ENCODE measurements around the gene PCDHGA1.

The PCDHGA1 gene

DNA sequence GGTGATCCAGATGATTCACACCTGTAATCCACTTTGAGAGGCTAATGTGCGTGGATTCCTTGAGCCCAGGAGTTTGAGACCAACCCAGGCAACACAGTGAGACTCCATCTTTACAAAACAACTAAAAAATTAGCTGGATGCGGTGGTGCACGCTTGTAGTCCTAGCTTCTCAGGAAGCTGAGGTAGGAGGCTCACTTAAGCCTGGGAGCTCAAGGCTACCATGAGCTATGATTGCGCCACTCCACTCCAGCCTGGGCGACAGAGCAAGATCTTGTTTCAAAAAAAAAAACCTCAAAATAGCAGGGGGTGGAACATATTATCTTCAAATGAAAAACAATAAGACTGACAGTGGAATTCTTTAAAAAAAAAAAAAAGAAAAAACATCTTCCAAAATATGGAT is 217.6 kb downstream of the PCDHGA1 start:
- DNase-seq, result no peak

DNA sequence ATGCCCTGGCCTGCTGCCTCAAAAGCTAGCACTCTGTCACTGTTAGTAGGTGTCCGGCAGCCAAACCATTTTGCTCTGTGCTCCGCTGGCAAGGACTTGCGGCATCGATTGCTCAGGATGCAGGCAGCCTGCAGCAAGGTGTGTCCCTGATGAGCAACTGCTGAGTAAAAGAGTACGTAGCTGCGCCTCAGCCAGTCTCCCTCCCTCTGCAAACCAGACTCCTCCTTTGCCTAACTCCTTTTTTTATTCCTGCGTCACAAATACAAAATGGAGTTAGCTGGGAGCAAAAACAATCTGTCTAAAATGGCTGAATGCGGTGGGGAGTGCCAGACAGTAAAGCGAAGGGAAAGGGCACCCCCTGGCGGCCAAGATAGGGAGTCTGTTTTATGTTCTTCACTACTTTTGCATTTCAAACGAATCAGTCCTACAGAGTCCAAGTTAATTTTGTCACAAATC is 227.4 kb downstream of the PCDHGA1 start:
- DNase-seq, result peak; percentile 99

DNA sequence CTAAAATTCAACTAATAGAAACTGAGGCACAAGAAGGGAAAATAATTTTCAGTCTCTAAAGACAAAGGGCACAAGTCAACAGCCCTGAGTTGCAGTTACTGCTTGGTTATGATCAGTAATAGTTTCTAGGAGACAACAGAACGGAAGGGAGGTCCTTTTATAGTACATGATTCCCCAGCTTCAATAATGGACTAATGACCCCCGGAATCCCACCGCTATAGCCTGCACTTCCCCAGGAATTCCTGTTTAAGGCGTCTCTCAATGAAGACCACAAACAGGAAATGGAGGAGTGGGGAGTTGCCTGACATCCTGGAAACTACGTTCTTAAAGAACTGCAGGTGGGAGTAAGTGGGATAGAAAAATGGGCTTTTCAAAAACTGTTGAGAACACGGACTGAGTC is 227.8 kb downstream of the PCDHGA1 start:
- DNase-seq, result peak; percentile 6

DNA sequence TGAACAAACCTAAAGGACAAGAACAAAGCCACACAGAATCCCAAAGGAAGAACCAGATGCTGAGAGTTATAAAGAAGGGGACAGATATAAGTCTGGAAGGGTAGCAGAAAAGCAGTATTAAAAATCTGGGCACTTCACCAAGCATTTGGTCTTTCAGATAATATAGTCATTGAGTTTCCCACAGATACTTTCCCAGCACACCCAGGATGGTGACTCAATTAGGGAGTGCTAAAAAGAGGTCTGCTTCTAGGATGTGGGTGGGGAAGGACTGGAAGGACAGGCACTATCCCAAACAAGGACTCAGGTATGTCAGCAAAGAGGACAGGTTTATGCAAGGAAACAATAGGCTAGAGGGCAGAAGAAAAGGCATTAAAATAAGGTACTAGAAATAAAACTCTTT is 229.1 kb downstream of the PCDHGA1 start:
- peak; percentile 47 for DNase-seq

DNA sequence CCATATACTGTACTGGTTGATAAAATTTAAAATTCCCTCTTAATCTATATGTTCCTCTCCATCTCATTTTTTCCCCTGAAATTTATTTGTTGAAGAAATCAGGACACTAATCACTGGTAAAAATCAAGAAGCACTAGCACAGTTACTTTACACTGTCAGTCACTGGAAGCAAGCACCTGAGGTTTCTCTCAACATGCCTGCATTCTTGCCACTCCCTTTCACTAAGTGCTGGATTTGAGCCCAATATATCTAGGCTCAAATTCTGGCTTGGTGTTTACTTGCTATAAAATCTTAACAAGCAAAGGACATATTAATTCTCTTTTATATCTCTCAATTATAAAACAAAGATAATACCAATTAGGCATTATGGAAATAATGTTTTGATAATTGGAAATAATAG is 229.8 kb downstream of the PCDHGA1 start:
- peak; percentile 30 for DNase-seq

GRCh38 chr5:141560725-141561483 is 230.6 kb downstream of the PCDHGA1 start:
- peak; percentile 98 for DNase-seq

Measured in fibroblast of skin of right quadriceps (primary cell).